Muscle of leg (tissue), 11 donors: ENCODE data around the gene EIF1B. TPM values are rescaled to one million over a fixed set of nuclear protein-coding genes. Genes with fewer than 3 reads are reported as not detected.
"Not testable (repeated sequence)": the region's sequence is repeated elsewhere in the genome, so short reads cannot be mapped to it uniquely, and the experiment has no call there.

Experiments
- DNase-seq: peaks from one replicate; pipeline ENCODE4 v3.0.0; 2013
- H3K27ac ChIP-seq: one replicate; pipeline ENCODE4 v1.5.1; 2013; ENCODE audit warnings: mild to moderate bottlenecking, low read length, control low read depth
- H3K27me3 ChIP-seq: one replicate; pipeline ENCODE4 v1.6.1; 2013; ENCODE audit warnings: low read length; ENCODE audit not compliant: control insufficient read depth, insufficient read depth
- H3K36me3 ChIP-seq: one replicate; pipeline ENCODE4 v1.6.1; 2013; ENCODE audit warnings: low read length; ENCODE audit not compliant: control insufficient read depth, insufficient read depth
- H3K4me1 ChIP-seq: one replicate; pipeline ENCODE4 v1.6.1; 2013; ENCODE audit warnings: low read length; ENCODE audit not compliant: control insufficient read depth, insufficient read depth
- H3K4me3 ChIP-seq: one replicate; pipeline ENCODE4 v1.5.1; 2013; ENCODE audit warnings: low read length, control low read depth
- H3K9me3 ChIP-seq: replicated peaks from 2 replicates; pipeline ENCODE4 v1.6.1; 2013; ENCODE audit warnings: low read depth, low read length; ENCODE audit not compliant: control insufficient read depth
- WGBS: methylation state at CpG from one replicate; pipeline ENCODE4 v1.1.5; 2013; ENCODE audit warnings: missing lambda C conversion rate; ENCODE audit not compliant: insufficient coverage; 5-methylcytosine and 5-hydroxymethylcytosine counted together
- polyA plus RNA-seq, 8 donors: library from polyadenylated mRNA; unstranded; fragments of 120-200 nt; gene quantifications; one replicate each; pipeline versions ENCODE4 v1.2.1 to v1.2.3, GENCODE V29; 2013; ENCODE audit warnings: inconsistent platforms in 1 of 8, low replicate concordance in 1 of 8; ENCODE audit not compliant: insufficient read length in 8 of 8, insufficient read depth in 1 of 8
- total RNA-seq: library from RNA; stranded (reverse); fragments of 120-200 nt; gene quantifications from one replicate; pipeline ENCODE4 v1.2.4, GENCODE V29; 2013

The EIF1B gene
- total and polyA plus RNA-seq, 9 donors: 19.2 to 71.7 (median 64.0) TPM

GRCh38 chr3:40283057-40283456 lies 26.4 kb upstream of the EIF1B start:
- DNase-seq, H3K27me3 ChIP-seq, H3K9me3 ChIP-seq, H3K36me3 ChIP-seq, H3K4me3 ChIP-seq, H3K27ac ChIP-seq, H3K4me1 ChIP-seq: not testable (repeated sequence)
- 89% methylated on average over 2 of the region's 5 CpGs for WGBS

DNA sequence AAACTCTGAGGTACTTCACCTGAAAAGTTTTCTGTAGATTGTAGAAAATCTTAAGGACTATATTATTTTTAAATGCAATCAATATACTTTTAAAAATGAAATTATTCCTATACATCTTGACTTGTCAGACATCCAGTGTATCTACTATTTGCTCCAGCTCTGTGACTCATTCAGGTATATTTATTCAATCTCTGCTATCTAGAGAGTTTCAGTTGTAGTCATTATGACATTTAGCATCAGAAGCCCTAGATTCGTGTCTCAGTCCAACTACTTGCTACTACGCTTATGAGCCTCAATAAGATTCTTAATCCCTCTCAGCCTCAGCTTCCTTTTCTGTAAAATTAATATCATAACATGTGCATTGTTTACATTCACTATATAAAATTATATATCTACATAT lies 22.3 kb upstream of the EIF1B start:
- WGBS: no CpG with 5 or more reads among the region's 2 CpGs
- DNase-seq: no peak
- no peak overlapping the region for H3K4me3 ChIP-seq
- no peaks in the 10 kb centered on the region for H3K4me1 ChIP-seq
- H3K27ac ChIP-seq: no peak overlapping the region
- H3K36me3 ChIP-seq: no peaks in the 10 kb centered on the region
- H3K9me3 ChIP-seq: peaks cover 2% of the 10 kb centered on the region
- H3K27me3 ChIP-seq: no peaks in the 10 kb centered on the region

- Histone ChIP-seq H3K27ac (no peak overlapping the region), H3K27me3 (no peaks in the 10 kb centered on the region), H3K36me3 (peaks cover 4% of the 10 kb centered on the region), H3K4me3 (no peak overlapping the region), H3K9me3 (no peaks in the 10 kb centered on the region), H3K4me1 (no peaks in the 10 kb centered on the region)
- 96% methylated on average over 6 of the region's 6 CpGs for WGBS
- no peak for DNase-seq
Measured at GRCh38 chr3:40290396-40290795, 19.1 kb upstream of the EIF1B start.

DNA sequence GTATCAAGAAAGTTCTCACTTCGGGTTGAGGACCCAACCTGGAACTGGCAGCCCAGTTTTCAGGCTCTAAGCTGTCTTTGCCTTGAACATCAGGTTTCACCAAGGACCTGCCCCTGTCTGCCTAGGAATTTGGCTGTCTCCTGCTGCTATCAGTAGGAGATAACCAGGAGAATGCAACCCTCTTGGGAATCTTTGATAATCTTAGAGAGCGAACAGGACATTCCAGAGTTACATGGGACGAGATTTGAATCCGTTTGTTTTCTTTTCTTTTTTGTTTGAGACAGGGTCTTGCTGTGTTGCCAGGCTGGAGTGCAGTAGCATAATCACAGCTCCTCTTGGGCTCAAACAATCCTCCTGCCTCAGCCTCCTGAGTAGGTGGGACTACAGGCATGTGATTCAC lies 18.0 kb upstream of the EIF1B start:
- Histone ChIP-seq H3K27ac (no peak overlapping the region), H3K36me3 (peaks cover 4% of the 10 kb centered on the region), H3K4me1 (no peaks in the 10 kb centered on the region), H3K9me3 (no peaks in the 10 kb centered on the region), H3K27me3 (no peaks in the 10 kb centered on the region), H3K4me3 (no peak overlapping the region)
- DNase-seq: no peak
- WGBS: 82% methylated on average over 3 of the region's 4 CpGs

GRCh38 chr3:40292637-40293349 lies 16.7 kb upstream of the EIF1B start:
- 20% methylated on average over 1 of the region's 4 CpGs for WGBS
- no peak overlapping the region for H3K27ac ChIP-seq

DNA sequence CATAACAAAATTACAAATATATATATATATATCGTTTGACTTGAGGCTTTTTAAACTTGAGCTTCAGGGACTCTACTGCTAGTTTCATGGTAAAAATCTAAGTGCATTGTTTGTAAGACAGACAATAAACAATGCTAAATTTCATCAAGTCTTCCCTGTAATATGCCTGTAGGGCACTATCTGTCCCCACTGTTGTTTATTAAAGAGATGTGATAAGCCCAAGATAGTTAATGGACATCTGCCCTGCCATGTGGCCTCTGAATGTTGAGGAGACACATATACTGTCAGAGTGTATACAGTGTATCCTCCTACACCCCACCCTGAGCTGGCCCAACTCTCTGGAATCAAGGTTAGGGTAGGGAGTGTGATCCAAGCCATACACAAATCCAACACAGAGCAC lies 15.1 kb upstream of the EIF1B start:
- DNase-seq: no peak
- Histone ChIP-seq H3K27ac (no peak overlapping the region), H3K36me3 (peaks cover 4% of the 10 kb centered on the region), H3K27me3 (no peaks in the 10 kb centered on the region), H3K9me3 (no peaks in the 10 kb centered on the region), H3K4me1 (no peaks in the 10 kb centered on the region), H3K4me3 (no peak overlapping the region)
- no CpG with 5 or more reads among the region's 1 CpG for WGBS

More at GRCh38 chr3:40292637-40293349, 16.7 kb upstream of the EIF1B start:
- Histone ChIP-seq H3K9me3 (no peaks in the 10 kb centered on the region), H3K27me3 (no peaks in the 10 kb centered on the region), H3K4me3 (no peak overlapping the region), H3K4me1 (no peaks in the 10 kb centered on the region), H3K36me3 (peaks cover 4% of the 10 kb centered on the region)
- no peak for DNase-seq

- WGBS: no CpG with 5 or more reads among the region's 2 CpGs
- DNase-seq: no peak
- H3K4me1 ChIP-seq: peaks cover 2% of the 10 kb centered on the region
- H3K27ac ChIP-seq: no peak overlapping the region
- peaks cover 7% of the 10 kb centered on the region for H3K36me3 ChIP-seq
- H3K27me3 ChIP-seq: no peaks in the 10 kb centered on the region
- H3K9me3 ChIP-seq: no peaks in the 10 kb centered on the region
- no peak overlapping the region for H3K4me3 ChIP-seq
Measured at GRCh38 chr3:40298075-40298474, 11.4 kb upstream of the EIF1B start.

GRCh38 chr3:40299130-40299720 lies 10.3 kb upstream of the EIF1B start:
- Histone ChIP-seq H3K27ac (no peak overlapping the region), H3K4me3 (no peak overlapping the region), H3K9me3 (no peaks in the 10 kb centered on the region), H3K27me3 (no peaks in the 10 kb centered on the region), H3K36me3 (peaks cover 7% of the 10 kb centered on the region), H3K4me1 (peaks cover 2% of the 10 kb centered on the region)
- no peak for DNase-seq
- WGBS: 70% methylated on average over 1 of the region's 5 CpGs

- WGBS: 56% methylated on average over 1 of the region's 3 CpGs
- H3K4me1 ChIP-seq: peaks cover 2% of the 10 kb centered on the region
- H3K27ac ChIP-seq: no peak overlapping the region
- DNase-seq: peak; percentile 73
- no peak overlapping the region for H3K4me3 ChIP-seq
- H3K36me3 ChIP-seq: peaks cover 3% of the 10 kb centered on the region
- no peaks in the 10 kb centered on the region for H3K27me3 ChIP-seq
- H3K9me3 ChIP-seq: no peaks in the 10 kb centered on the region
Measured at GRCh38 chr3:40299721-40300335, 9.7 kb upstream of the EIF1B start.

GRCh38 chr3:40302784-40303183 lies 6.7 kb upstream of the EIF1B start:
- no peak overlapping the region for H3K4me3 ChIP-seq
- peaks cover 3% of the 10 kb centered on the region for H3K36me3 ChIP-seq
- no peaks in the 10 kb centered on the region for H3K27me3 ChIP-seq
- H3K9me3 ChIP-seq: no peaks in the 10 kb centered on the region
- peak; percentile 36 for DNase-seq
- H3K4me1 ChIP-seq: peaks cover 2% of the 10 kb centered on the region
- no peak overlapping the region for H3K27ac ChIP-seq
- no CpG with 5 or more reads among the region's 1 CpG for WGBS
